ENCODE results near the gene PAX2.
A peak's percentile ranks its signal among the peaks of the same experiment; 100 is the strongest.
"Not testable (repeated sequence)": the region's sequence is repeated elsewhere in the genome, so short reads cannot be mapped to it uniquely, and the experiment has no call there.

Gene PAX2

GRCh38 chr10:100744987-100745881 lies at the start of gene PAX2:
TSS of gene PAX2 (plus strand) at chr10:100745582. CDS start at chr10:100746261, 679 bp downstream.
- no peak for DNase-seq (ENCODE audit: low spot score)

- DNase-seq (ENCODE audit: low spot score), result peak; percentile 20
Observed at GRCh38 chr10:100696477-100696901, 48.9 kb upstream of the PAX2 start.

DNA sequence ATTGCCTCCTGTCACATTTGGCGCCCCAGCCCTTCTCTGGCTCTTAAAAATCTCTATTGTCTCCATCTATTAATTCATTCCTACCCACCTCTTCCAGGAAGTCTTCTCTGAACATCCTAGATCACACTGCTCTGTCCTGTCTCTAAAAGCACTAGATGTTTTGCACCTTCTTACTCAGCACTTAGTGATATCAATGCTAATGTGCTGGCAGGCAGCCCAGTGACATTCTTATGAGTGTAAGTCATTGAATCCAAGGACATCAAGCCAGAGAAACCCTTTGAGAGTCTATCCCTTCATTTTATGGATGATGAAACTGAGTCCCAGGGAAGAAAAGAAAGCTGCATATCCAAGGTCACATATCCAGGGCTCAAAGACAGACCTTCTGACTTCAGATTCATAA lies 48.3 kb upstream of the PAX2 start:
- DNase-seq (ENCODE audit: low spot score), result no peak

GRCh38 chr10:100697631-100698030 lies 47.8 kb upstream of the PAX2 start:
- DNase-seq (ENCODE audit: low spot score), result no peak

DNA sequence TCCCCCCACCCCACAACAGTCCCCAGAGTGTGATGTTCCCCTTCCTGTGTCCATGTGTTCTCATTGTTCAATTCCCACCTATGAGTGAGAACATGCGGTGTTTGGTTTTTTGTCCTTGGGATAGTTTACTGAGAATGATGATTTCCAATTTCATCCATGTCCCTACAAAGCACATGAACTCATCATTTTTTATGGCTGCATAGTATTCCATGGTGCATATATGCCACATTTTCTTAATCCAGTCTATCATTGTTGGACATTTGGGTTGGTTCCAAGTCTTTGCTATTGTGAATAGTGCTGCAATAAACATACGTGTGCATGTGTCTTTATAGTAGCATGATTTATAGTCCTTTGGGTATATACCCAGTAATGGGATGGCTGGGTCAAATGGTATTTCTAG lies 43.7 kb upstream of the PAX2 start:
- DNase-seq (ENCODE audit: low spot score), result not testable (repeated sequence)

GRCh38 chr10:100705139-100705538 lies 40.2 kb upstream of the PAX2 start:
- DNase-seq (ENCODE audit: low spot score), result peak; percentile 17

DNA sequence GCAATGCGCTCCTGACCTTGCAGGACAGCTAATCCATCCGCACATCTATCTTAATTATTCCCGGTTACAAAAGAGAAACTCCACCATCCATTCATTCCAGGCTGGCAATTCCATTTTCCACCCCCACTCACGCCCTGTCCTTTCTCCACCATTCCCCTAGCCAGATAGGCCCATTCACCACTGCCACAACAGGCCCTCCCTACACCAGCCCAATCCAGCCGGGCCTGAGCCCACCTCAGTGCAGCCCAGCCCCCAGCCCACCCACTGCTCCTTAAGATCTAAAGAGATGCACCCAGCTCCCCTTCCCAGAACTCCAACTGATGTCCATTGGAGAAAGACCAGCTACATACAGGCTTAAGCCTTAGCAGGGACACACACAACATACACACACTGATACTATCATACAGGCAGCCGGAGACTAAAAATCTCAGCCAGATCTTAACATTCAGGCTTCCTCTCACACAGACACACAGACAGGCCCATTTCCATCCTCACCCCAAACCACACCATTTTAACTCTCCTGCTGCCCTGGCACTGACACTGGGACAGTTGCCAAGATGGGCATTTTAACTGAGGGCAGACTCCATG lies 38.0 kb upstream of the PAX2 start:
- no peak for DNase-seq (ENCODE audit: low spot score)

DNA sequence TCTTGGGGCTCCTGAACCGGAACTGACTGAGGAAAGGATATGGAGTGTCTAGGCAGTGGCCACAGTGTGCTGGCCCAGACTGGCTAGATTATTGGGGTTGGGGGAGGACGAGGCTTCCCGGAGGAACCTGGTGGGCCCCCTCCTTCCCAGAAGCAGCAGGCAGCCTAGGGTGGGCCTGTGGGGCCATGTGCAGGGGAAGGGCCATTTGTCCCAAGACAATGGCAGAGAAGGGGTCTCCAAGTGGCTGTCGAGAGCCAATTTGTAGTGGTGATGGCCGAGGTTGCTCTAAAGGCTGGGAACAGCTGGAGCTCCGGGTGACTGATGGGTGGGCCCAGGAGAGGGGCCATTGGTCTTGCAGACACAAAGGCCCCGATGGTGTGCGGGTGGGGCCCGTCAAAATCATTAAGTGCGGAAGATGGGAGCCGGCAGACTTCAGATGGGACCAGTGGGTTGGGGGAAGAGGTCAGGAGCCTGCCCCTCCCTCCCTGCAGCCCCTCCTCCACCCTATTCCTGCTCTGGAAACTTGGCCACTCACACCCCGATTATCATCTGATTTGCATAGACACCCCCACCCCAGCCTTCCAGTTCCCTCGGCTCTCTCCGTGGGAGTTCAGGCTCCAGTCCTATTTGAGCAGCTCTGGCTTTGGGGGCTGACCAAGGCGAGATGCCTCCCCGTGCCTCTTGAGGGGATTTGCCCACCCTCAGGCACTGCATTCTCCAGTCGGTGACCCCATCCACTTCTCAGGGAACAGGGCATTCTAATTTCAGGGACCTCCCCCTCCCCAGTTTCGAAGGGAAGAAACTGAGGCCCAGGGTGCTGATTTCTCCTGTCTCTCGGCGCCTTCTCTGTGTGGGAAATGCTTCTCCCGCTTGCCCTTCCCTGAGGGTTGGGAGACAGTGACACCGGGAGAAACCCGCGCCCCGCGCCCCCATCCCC lies 36.0 kb upstream of the PAX2 start:
- no peak for DNase-seq (ENCODE audit: low spot score)

- DNase-seq (ENCODE audit: low spot score), result no peak
Observed at GRCh38 chr10:100710151-100710871, 35.1 kb upstream of the PAX2 start.

- no peak for DNase-seq (ENCODE audit: low spot score)
Observed at GRCh38 chr10:100713049-100713858, 32.1 kb upstream of the PAX2 start.

DNA sequence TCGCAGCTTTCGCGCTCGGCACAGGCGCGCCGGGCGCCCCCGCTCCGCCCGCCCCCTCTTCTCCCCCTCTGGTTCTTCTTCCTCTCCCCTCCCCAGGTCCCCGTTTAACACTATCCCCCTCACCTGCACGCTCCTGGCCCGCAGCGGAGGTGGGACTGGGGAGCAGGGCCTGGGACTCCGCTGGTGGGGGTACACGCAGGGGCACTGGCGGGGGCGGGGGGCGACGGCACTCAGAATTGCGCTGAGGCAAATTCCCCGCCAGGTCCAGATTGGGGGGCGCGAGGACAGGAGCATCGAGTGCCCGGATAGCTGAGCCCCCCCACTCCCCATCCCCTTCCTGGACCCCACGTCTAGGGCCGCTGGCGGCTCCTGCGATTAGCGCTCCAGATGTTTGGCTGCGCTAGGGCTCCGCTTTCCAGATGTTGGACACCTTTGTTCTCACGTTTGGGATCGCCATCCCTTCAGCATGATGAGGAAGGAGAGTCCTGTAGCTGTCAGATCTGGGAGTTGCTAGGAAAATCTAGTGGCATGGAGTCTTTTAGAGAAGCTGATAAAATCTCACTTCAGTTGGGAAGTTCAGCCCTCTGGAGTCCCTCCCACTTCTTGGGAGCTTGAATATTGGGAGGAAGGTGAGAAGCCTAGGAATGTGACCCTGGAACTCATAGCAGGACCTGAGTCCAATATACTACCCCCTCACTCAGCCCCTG lies 31.4 kb upstream of the PAX2 start:
- DNase-seq (ENCODE audit: low spot score), result no peak

- DNase-seq (ENCODE audit: low spot score), result no peak
Observed at GRCh38 chr10:100714566-100714950, 30.8 kb upstream of the PAX2 start.

GRCh38 chr10:100715101-100715444 lies 30.3 kb upstream of the PAX2 start:
- no peak for DNase-seq (ENCODE audit: low spot score)

DNA sequence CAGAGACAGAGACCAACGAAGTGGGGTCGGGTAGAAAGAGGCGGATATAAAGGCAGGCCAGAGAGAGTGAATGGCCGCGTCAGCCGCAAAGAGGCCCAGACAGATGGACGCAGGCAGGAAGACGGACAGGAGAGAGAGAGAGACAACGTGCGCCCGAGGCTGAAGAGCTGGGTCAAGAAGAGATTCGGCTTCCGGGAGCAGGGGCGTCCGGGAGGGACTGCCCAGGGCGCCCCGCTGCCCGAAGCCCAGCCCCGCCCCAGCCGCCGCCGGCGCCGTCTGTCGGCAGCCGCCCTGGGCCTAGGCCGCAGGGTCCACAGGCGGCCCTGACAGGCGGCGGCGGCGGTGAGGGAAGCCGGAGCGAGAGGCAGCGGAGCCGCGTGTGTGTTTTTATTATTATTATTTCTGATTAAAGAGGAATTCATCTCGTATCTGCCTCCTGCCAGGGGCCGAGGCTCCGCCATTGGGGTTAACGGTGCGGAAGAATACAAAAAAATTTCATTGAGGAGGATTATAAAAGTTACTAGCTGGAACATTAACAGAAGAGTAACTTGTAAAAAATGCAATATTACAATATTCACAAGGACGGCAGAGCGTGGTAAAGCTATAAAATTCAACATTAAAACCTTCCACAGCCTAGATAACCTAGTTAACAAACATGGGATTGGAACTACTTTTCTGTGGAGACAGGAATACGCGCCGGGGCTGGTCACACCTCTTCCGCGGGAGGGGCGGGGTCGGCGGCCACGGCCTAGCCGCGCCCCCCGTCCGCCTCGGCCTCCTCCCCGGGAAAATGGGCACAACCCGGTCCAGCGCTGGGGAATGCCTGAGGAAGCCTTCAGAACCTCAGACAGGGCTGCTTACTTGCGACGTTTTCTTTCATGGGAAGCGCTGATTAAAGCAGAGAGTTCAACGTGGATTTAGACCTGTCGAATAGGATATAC lies 29.7 kb upstream of the PAX2 start:
- no peak for DNase-seq (ENCODE audit: low spot score)

GRCh38 chr10:100717166-100717565 lies 28.2 kb upstream of the PAX2 start:
- no peak for DNase-seq (ENCODE audit: low spot score)

DNA sequence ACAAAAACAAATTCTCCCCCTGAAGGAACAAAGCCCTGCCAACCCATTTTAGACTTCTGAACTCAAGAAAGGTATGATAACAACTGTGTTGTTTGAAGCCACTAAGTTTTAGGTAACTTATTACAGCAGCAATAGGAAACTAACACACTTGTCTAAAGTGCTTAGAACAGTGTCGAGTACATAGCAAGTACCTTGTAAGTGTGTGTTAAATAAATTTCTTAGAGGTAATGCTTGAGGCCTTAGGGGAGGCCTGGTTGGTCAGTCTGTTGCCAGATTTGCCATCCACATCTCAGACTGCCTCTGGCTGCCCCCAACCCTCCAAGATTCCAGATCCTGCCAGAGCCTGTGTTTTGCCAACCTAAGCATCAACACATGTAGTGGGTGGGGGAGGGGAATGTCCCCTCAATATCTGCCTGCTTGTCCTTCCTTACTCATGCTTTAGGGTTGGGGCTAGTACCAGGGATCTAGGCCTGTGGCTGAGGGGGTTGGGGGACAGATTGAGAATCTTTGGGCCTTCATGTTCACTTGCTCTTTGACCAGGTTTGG lies 27.1 kb upstream of the PAX2 start:
- no peak for DNase-seq (ENCODE audit: low spot score)

- no peak for DNase-seq (ENCODE audit: low spot score)
Observed at GRCh38 chr10:100723180-100723579, 22.2 kb upstream of the PAX2 start.

GRCh38 chr10:100723770-100724530 lies 21.4 kb upstream of the PAX2 start:
- DNase-seq (ENCODE audit: low spot score), result no peak

Measured in NAMALWA (cell line).